BE2C (cell line): Measurements from ENCODE around the gene ANKRD31.
"Not testable (repeated sequence)": the region's sequence is repeated elsewhere in the genome, so short reads cannot be mapped to it uniquely, and the experiment has no call there.

Source experiments
- DNase-seq: peaks from one replicate; pipeline ENCODE4 v3.0.0-alpha.2; 2020
- H3K27me3 ChIP-seq: fragments of 250-450 bp; sonication (Bioruptor Pico); 2 replicates; pipeline ENCODE4 v1.5.1; 2020; ENCODE audit warnings: mild to moderate bottlenecking
- H3K36me3 ChIP-seq: fragments of 250-450 bp; sonication (Bioruptor Pico); 2 replicates; pipeline ENCODE4 v1.5.1; 2020; ENCODE audit warnings: mild to moderate bottlenecking
- H3K4me1 ChIP-seq: fragments of 250-450 bp; sonication (Bioruptor Pico); 2 replicates; pipeline ENCODE4 v1.5.1; 2020
- H3K4me3 ChIP-seq: 2 replicates; pipeline ENCODE4 v1.5.1; 2011; ENCODE audit warnings: low read depth, low read length
- H3K9me3 ChIP-seq: fragments of 250-450 bp; sonication (Bioruptor Pico); 2 replicates; pipeline ENCODE4 v1.5.1; 2020
- TF ChIP-seq, protein P1 (sequence below): IDR thresholded peaks from 2 replicates; pipeline ENCODE4 v1.5.1; 2012; ENCODE audit warnings: mild to moderate bottlenecking, low read depth, low read length

The ANKRD31 gene

DNA sequence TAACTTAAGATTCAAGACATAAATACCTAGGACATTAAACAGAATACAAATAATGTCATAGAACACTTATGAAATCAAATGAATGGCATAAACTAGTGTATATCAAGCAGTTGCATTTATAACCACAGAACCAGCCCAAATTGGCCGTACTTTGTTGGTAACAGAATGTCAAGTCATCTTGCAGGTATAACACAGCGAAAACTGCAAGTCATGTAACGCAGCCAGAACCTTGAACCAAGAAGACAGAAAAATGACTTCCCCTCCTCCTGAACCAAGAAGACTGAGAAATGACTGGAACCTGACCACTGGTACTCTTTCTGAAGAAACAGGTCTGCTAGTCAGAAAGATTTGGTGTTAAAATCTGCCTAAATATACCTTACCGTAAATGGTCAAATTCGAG, 38.9 kb downstream of the ANKRD31 start:
- Histone ChIP-seq H3K4me1 (no peaks in the 10 kb centered on the region), H3K27me3 (peaks cover 9% of the 10 kb centered on the region; the same call in 1 of the 2 replicates), H3K36me3 (no peaks in the 10 kb centered on the region), H3K4me3 (no peak overlapping the region), H3K9me3 (no peaks in the 10 kb centered on the region)
- DNase-seq, result no peak
- TF ChIP-seq, protein P1, sequence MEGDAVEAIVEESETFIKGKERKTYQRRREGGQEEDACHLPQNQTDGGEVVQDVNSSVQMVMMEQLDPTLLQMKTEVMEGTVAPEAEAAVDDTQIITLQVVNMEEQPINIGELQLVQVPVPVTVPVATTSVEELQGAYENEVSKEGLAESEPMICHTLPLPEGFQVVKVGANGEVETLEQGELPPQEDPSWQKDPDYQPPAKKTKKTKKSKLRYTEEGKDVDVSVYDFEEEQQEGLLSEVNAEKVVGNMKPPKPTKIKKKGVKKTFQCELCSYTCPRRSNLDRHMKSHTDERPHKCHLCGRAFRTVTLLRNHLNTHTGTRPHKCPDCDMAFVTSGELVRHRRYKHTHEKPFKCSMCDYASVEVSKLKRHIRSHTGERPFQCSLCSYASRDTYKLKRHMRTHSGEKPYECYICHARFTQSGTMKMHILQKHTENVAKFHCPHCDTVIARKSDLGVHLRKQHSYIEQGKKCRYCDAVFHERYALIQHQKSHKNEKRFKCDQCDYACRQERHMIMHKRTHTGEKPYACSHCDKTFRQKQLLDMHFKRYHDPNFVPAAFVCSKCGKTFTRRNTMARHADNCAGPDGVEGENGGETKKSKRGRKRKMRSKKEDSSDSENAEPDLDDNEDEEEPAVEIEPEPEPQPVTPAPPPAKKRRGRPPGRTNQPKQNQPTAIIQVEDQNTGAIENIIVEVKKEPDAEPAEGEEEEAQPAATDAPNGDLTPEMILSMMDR, result no peak

DNA sequence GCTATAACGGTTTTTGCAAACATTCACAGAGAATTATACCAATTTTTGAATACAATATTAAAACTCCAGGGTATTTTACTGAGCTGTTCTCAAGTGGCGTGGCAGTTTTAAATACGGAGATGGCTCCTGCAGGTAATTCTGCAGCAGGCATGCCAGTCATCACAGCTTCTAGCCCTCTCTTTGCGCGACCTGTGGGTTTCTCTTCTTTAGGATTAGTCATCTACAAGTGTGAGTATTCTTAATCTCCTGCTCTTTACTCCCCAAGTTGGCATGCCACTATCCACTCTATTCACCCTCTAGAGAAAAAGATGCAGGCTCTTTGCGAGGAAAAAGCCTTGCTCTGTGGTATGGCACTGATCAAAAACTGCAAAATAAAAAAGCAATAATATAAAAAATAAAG, 43.9 kb downstream of the ANKRD31 start:
- Histone ChIP-seq H3K9me3 (no peaks in the 10 kb centered on the region), H3K27me3 (peaks cover 17% of the 10 kb centered on the region), H3K4me1 (no peaks in the 10 kb centered on the region), H3K4me3 (no peak overlapping the region), H3K36me3 (no peaks in the 10 kb centered on the region)
- TF ChIP-seq, protein P1, result no peak
- DNase-seq, result no peak

DNA sequence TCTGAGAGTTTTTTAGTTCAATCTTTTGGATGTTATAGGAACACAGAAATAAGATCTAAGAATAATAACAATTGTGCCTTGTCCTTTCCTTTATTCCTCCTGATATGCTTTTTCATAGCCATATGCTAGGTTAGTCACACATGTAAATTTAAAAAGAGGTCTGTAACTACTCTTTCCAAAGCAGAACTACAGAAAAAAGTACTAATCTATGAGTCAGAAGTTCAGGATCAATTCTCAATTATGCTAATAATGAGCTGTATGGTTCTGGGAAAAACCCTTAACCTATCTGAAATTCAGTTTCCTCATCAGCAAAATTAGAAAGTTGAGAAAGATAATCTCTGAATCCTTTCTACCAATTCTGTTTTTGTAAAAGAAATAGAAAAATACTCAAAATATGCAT, 44.4 kb downstream of the ANKRD31 start:
- no peak for DNase-seq
- TF ChIP-seq, protein P1, result no peak
- H3K4me1 ChIP-seq, result no peaks in the 10 kb centered on the region
- peaks cover 17% of the 10 kb centered on the region for H3K27me3 ChIP-seq
- no peak overlapping the region for H3K4me3 ChIP-seq
- no peaks in the 10 kb centered on the region for H3K36me3 ChIP-seq
- no peaks in the 10 kb centered on the region for H3K9me3 ChIP-seq

DNA sequence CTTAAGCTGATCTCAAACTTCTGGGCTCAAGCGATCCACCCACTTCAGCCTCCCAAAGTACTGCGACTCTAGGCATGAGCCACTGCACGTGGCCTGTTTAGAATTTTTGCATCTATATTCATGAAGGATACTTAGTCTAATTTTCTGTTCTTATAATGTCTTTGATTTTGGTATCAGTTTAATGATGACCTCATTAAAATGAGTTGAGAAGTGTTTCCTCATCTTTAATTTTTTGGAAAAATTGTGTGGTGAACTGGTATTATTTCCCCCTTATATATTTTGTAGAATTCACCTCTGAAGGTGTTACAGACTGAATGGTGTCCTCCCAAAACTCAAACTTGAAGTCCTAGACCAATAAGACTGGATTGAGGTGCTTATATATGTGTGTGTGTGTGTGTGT, 46.5 kb downstream of the ANKRD31 start:
- no peak overlapping the region for H3K4me3 ChIP-seq
- no peak for DNase-seq
- no peaks in the 10 kb centered on the region for H3K9me3 ChIP-seq
- H3K36me3 ChIP-seq, result no peaks in the 10 kb centered on the region
- no peaks in the 10 kb centered on the region for H3K4me1 ChIP-seq
- TF ChIP-seq, protein P1, result no peak
- peaks cover 10% of the 10 kb centered on the region for H3K27me3 ChIP-seq

DNA sequence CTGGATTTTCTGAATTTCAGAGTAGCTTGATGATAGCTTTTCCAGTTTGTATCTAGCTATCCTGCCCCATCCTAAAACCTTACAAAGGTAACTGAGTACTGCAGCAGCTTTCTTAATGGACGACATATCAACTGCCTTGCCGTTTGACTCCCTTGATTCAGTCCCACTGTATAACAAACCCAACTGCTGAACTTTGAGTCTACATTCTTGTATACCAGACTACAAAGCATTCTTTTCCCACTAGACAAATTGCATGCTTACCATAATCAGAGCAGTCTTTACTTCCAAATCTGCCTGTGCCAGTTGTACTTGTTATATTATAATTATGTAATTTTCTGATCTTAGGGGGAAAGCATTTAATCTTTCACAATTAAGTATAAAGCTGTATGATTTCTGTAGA, 47.3 kb downstream of the ANKRD31 start:
- Histone ChIP-seq H3K4me3 (no peak overlapping the region), H3K4me1 (no peaks in the 10 kb centered on the region), H3K9me3 (no peaks in the 10 kb centered on the region), H3K36me3 (no peaks in the 10 kb centered on the region), H3K27me3 (peaks cover 10% of the 10 kb centered on the region)
- no peak for DNase-seq
- TF ChIP-seq, protein P1, result no peak

DNA sequence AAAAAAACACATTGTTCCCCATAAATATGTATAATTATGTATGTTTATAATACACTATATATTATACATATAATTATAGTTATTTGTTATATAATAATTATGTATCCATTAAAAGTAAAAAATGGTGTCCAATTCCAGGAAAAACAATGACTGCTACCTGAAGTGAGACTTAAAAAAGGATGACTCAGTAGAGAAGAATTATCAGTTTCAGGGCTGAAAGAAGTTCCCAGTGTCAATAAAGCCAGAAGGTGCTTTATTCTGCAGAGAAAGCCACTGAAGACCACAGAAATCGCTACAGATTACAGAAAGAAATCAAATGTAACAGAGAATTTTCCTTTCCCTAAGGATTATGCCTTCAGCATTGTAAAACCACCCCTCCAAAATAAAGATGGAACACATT, 50.9 kb downstream of the ANKRD31 start:
- H3K4me1 ChIP-seq, result no peaks in the 10 kb centered on the region
- H3K9me3 ChIP-seq, result no peaks in the 10 kb centered on the region
- H3K27me3 ChIP-seq, result no peaks in the 10 kb centered on the region; the same call in none of the 2 replicates
- DNase-seq, result no peak
- no peaks in the 10 kb centered on the region for H3K36me3 ChIP-seq
- TF ChIP-seq, protein P1, result no peak
- no peak overlapping the region for H3K4me3 ChIP-seq

DNA sequence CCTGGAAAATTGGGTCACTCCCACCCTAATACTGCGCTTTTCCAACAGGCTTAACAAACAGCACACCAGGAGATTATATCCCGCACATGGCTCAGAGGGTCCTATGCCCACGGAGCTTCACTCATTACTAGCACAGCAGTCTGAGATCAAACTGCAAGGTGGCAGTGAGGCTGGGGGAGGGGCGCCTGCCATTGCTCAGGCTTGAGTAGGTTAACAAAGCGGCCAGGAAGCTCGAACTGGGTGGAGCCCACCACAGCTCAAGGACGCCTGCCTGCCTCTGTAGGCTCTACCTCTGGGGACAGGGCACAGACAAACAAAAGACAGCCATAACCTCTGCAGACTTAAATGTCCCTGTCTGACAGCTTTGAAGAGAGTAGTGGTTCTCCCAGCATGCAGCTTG, 60.7 kb downstream of the ANKRD31 start:
- H3K27me3 ChIP-seq, H3K4me1 ChIP-seq, DNase-seq, H3K4me3 ChIP-seq, H3K36me3 ChIP-seq, H3K9me3 ChIP-seq: not testable (repeated sequence)

DNA sequence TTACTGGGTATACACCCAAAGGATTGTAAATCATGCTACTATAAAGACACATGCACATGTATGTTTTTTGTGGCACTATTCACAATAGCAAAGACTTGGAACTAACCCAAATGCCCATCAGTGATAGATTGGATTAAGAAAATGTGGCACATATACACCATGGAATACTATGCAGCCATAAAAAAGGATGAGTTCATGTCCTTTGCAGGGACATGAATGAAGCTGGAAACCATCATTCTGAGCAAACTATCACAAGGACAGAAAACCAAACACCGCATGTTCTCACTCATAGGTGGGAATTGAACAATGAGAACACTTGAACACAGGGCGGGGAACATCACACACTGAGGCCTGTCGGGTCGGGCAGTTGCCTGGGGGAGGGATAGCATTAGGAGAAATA, 61.8 kb downstream of the ANKRD31 start:
- H3K4me3 ChIP-seq, H3K27me3 ChIP-seq, DNase-seq, H3K36me3 ChIP-seq, H3K4me1 ChIP-seq, H3K9me3 ChIP-seq: not testable (repeated sequence)
